Astrocyte of the hippocampus (primary cell): ENCODE data around the gene ARRB2.
A peak's percentile ranks its signal among the peaks of the same experiment; 100 is the strongest.

Source experiments
- DNase-seq: peaks from one replicate; pipeline ENCODE4 v3.0.0; 2011; ENCODE audit warnings: low read depth, low spot score

ARRB2 gene

GRCh38 chr17:4753392-4753791, 43.0 kb downstream of the ARRB2 start:
- no peak for DNase-seq

- DNase-seq, result no peak
These were observed 49.4 kb downstream of the ARRB2 start for GRCh38 chr17:4759776-4760236.

- DNase-seq, result no peak
These were observed 54.2 kb downstream of the ARRB2 start for GRCh38 chr17:4764595-4764994.

GRCh38 chr17:4766201-4766600, 55.8 kb downstream of the ARRB2 start:
- DNase-seq, result no peak

GRCh38 chr17:4766723-4767122, 56.3 kb downstream of the ARRB2 start:
- DNase-seq, result no peak

GRCh38 chr17:4768298-4768697, 57.9 kb downstream of the ARRB2 start:
- DNase-seq, result no peak

- peak; percentile 26 for DNase-seq
These were observed 59.2 kb downstream of the ARRB2 start for GRCh38 chr17:4769628-4770027.
